DMS 273 (cell line): ENCODE measurements around the gene C1orf35.
A peak's percentile ranks its signal among the peaks of the same experiment; 100 is the strongest.

Experiments
- DNase-seq: peaks from one replicate; lab custom pipeline; 2025; ENCODE audit not compliant: unreplicated experiment; lab: John Stamatoyannopoulos, UW

C1orf35 gene

DNA sequence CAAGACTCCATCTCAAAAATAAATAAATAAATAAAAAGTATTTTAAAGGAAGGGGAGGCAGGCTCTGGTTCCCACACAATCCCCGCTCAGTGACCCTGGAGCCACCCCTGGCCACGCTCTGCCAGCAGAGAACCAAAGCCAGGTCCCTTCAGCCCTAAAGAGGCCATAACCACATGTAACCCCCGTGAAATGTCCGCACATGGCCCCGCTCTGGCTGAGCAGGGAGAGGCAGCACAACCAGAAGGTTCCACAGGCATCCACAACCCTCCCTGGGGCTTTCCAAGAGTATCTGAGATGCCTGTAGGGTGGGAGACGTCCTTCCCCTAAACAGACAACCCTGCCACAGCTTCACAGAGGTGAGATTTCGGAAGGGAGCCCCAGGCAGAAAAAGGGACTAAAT is 22.0 kb downstream of the C1orf35 start:
- no peak for DNase-seq

DNA sequence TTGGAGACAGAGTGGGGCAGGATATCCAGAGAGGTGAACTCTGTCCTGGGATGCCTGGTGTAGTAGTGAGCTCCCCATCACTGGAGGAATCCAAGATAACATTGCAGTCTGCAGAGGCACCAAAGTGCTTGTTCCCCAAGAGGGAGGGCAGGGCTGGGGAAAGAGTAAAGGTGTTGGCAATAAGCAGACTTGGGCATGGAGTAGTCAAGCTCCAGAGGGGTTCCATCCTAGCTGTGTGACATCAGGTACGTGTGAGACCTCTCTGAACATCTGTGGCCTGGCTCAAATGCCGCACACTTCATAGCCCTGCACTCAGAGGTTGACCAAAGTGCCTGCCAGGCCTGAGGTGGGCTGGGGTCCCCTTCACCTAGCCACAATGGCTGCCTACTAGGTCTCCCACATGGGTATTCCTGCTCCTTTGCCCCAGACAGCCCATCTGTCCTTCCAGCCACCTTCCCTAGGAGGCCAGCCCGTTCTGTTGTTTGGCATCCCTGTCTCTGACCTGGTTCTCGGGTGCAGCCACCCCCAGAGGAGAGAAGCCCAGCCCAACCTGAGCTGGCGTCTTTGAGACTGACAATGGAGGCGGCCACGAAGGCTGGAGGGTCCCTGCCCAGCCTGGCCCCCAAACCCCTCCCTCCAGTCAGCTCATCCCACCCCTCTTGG is 23.4 kb downstream of the C1orf35 start:
- no peak for DNase-seq

DNA sequence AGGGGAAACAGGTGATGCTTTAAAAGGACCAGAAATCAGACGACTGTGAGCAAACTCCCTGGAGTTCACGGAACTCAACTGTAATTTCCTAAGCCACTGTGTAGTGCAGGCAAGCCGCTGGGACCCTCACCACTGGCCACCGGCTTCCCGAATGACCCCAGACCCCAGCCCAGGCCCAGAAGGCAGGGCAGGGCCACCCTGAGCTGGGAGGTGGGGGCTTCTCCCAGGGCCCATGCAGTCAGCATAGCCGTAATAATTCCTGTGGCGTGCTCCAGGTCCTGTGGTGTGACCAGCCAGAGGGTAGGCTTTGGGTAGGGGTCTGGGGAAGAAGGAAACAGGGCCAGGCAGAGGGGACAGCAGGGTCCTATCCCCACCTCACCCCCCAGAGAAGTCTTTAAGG is 24.1 kb downstream of the C1orf35 start:
- DNase-seq, result no peak

DNA sequence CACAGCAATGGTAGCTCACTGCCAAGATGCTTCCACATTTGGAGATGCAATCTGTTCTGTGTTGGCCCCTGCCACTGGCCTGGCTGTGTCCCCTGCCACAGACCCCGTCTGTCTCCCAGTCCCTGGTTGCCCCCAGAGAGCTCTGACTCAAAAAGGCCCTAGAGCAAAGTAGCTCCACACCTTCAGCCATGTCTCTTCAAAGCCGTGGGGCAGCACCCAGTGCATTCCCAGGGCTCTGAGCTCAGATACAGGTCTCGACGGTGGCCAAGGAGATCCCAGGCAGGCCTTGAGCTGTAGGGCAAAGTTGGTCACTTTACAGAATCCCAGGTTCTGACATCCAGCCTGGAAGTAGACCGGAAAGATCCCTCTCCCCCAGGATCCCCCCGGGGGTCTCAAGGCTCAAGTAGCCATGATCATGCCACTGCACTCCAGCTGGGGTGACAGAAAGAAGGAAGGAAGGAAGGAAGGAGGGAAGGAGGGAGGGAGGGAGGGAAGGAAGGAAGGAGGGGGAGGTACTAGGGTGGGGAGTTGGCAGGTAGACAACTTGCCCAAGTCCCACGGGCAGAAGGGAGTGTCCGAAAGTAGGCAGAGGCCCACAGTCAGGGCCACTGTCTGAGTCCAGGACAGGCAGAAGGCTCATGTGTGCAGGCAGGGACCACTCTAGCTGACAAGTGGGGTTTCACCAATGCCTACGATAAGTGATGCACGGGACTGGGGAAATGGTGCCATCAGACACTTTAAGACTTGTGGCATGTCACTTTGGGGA is 25.4 kb downstream of the C1orf35 start:
- peak; percentile 31 for DNase-seq

- DNase-seq, result no peak
Observed at GRCh38 chr1:228076796-228077430, 26.2 kb downstream of the C1orf35 start.

GRCh38 chr1:228075801-228076271 is 27.3 kb downstream of the C1orf35 start:
- no peak for DNase-seq

DNA sequence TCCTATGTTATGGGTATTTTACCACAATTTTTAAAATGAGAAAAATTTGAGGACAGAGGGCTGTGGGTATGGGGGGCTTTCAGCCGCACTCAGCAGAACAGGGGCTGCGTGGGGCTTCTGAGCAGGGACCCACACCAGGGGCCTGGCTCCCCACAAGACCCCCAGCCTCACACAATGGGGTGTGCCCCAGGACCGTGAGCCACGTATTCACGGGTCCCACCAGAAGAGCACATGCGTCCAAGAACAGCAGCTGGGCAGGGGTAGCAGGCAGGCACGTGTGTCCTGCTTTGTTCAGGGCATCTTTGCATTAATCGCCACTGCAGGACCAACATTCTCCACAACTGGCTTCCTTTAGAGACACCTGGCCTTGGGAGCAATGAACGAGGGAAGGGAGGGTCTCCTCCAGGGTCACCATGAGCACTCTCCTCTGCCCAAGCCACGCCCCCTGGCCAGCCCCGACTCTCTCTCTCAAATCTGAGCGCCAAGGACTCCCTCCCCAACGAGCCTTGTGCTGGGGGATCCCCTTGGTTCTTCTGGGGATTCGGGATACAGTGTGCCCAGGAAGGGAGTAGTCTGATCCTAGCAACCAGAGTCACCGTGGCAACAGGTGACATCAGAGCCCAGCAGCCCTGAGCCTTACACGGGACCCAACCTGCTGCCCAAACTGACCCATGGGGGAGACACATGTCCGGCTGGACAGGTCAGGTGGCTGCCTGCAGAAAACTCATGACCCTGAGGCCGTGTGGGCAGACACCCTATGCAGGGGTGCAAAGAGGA is 28.0 kb downstream of the C1orf35 start:
- DNase-seq, result peak; percentile 52

GRCh38 chr1:228073857-228074545 is 29.1 kb downstream of the C1orf35 start:
- peak; percentile 70 for DNase-seq

DNA sequence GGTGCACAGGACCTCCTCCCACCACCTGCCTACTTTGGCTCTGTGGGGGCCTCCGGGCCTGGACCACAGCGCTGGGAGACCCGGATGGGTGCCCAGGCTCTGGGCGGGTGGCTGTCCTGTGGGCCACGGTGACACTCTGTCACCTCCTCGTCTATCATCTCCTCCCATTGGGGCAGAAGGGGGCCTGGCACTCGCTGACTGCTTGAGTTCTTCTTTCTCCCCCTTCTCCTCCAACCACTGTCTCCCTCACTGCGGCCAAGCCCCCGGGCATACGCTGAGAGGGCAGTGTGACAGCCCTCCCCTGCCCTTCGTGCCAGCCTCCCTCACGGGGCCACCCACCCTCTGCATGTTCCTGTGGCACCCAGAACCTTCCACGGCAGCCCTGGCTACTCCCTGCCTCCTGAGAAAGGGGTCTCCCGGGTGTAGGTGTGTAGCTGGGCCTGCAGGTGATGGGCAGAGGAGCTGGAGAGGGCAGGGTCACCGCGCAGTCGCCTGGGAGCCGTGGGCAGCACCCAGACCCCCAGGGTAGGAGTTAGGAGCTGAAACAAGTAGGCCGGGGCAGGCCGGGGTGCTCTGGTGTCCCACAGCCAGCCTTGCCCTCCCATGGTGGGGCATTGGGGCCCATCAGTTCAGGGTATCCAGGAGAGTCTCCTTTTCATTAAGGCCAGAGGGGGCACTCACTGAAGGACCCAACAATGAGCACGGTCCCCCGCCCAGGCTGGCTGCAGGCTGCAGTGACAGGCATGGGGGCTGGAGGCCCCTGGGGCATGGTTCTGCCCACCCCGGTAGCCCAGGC is 29.9 kb downstream of the C1orf35 start:
- DNase-seq, result no peak

- peak; percentile 20 for DNase-seq
Observed at GRCh38 chr1:228072658-228073043, 30.5 kb downstream of the C1orf35 start.

DNA sequence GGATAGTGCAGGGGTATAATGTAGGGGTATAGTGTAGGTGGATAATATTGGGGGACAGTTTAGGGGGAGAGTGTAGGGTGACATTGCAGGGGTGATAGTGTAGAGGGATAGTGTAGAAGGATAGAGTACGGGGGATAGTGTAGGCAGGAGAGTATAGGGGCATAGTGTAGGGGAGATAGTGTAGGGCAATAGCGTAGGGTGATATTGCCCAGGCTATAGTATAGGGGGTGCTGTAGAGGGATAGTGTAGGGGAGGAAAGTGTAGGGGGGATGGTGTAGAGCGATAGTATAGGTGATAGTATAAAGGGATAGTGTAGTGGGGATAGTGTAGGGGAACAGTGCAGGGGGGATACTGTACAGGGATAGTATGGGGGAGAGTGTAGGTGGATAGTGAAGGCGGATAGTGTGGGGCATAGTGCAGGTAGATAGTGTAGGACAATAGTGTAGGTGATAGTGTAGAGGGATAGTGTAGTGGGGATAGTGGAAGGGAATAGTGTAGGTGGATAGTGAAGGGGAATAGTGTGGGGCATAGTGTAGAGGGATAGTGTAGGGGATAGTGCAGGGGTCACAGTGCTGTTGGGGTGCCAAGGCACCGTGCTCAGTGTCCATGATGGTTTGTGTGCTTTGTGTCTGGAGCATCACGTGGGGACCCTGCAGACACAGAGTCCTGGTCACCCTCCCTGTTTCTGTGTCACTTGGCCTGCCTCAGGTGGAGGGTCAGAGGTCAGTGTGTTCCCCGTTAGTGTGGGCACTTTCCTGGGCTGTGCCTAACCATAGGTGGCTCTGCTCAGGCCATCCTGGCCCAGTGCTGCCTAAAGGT is 31.1 kb downstream of the C1orf35 start:
- DNase-seq, result no peak

- no peak for DNase-seq
Observed at GRCh38 chr1:228070851-228071250, 32.3 kb downstream of the C1orf35 start.

GRCh38 chr1:228070173-228070572 is 33.0 kb downstream of the C1orf35 start:
- DNase-seq, result no peak

DNA sequence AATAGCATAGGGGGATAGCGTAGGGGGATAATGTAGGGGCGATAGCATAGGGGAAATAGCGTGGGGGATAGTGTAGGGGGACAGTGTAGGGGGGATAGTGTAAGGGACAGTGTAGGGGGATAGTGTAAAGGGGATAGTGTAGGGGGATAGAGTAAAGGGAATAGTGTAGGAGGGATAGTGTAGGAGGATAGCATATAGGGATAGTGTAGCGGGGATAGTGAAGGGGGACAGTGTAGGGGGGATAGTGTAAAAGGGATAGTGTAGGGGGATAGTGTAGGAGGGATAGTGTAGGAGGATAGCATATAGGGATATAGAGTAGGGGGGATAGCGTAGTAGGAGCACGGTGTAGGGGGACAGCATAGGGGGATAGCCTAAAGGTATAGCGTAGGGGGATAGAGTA is 34.8 kb downstream of the C1orf35 start:
- no peak for DNase-seq

GRCh38 chr1:228066891-228067654 is 36.1 kb downstream of the C1orf35 start:
- no peak for DNase-seq

DNA sequence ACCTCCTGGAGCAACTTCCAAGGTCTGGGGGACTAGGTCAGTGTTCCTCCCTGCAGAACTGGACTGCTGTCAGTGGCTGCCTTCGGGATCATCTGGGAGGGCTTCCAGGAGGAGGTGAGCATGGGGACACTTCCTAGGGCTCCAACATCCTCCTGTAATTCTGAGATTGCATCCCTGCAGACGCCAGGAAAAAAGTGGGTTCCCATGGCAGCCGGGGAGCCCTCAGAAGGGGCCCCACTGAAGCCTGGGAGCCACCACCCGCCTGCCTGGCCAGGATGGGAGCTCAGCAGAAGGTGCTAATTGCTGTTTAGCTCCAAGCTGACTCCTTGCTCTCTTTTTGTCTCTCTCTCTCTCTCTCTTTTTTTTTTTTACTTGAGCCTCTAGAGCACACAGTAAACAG is 36.7 kb downstream of the C1orf35 start:
- no peak for DNase-seq

- DNase-seq, result no peak
Observed at GRCh38 chr1:228065543-228066347, 37.4 kb downstream of the C1orf35 start.
